HepG2 (cell line): Measurements from ENCODE around the gene HAUS5. TPM values are rescaled to one million over a fixed set of nuclear protein-coding genes. Genes with fewer than 3 reads are reported as not detected.

Source experiments
- AFF4 ChIP-seq: sonication (generic); formaldehyde crosslinking; IDR thresholded peaks from 2 replicates; pipeline ENCODE4 v1.4.0; 2020; ENCODE audit warnings: missing genetic modification reagents
- ATF1 ChIP-seq: IDR thresholded peaks from 2 replicates; pipeline ENCODE4 v1.6.1; 2016; ENCODE audit warnings: mild to moderate bottlenecking, control low read depth
- ATF7 ChIP-seq, 2 experiments: fragments of 450-650 bp in 1 of 2; sonication (generic) in 1 of 2; formaldehyde crosslinking in 1 of 2; IDR thresholded peaks; 2 replicates each; pipeline versions ENCODE4 v1.4.0 to v1.6.1; 2016 to 2020; ENCODE audit warnings: antibody characterized with exemption in 1 of 2, mild to moderate bottlenecking in 1 of 2, missing genetic modification reagents in 1 of 2
- CENPX ChIP-seq: sonication (generic); formaldehyde crosslinking; IDR thresholded peaks from 2 replicates; pipeline ENCODE4 v1.9.0; 2021; ENCODE audit warnings: mild to moderate bottlenecking, missing genetic modification reagents, moderate library complexity
- ERF ChIP-seq: IDR thresholded peaks from 2 replicates; pipeline ENCODE4 v1.6.1; 2018; ENCODE audit warnings: missing biosample characterization, missing genetic modification reagents
- HMGXB4 ChIP-seq, 2 experiments: sonication (generic) in 1 of 2; formaldehyde crosslinking in 1 of 2; IDR thresholded peaks; 2 replicates each; pipeline versions ENCODE4 v1.4.0 to v1.6.1; 2018 to 2020; ENCODE audit warnings: missing genetic modification reagents in 2 of 2, borderline replicate concordance in 1 of 2, low read depth in 1 of 2, mild to moderate bottlenecking in 1 of 2, missing biosample characterization in 1 of 2
- HNRNPK ChIP-seq: fragments of 200-400 bp; formaldehyde crosslinking; IDR thresholded peaks from 2 replicates; pipeline ENCODE4 v1.6.1; 2018; ENCODE audit warnings: low read length, low read depth, moderate library complexity, mild to moderate bottlenecking; ENCODE audit not compliant: poor library complexity, severe bottlenecking
- IRF2 ChIP-seq: IDR thresholded peaks from 2 replicates; pipeline ENCODE4 v1.6.1; 2018; ENCODE audit warnings: missing genetic modification reagents, missing compliant biosample characterization
- JARID2 ChIP-seq: sonication (generic); formaldehyde crosslinking; IDR thresholded peaks from 2 replicates; pipeline ENCODE4 v1.8.1; 2023; ENCODE audit warnings: missing genetic modification reagents, inconsistent platforms; ENCODE audit not compliant: insufficient replicate concordance
- KDM4B ChIP-seq: sonication (generic); formaldehyde crosslinking; IDR thresholded peaks from 2 replicates; pipeline ENCODE4 v1.4.0; 2020; ENCODE audit warnings: missing genetic modification reagents
- NAIF1 ChIP-seq: sonication (generic); formaldehyde crosslinking; IDR thresholded peaks from 2 replicates; pipeline ENCODE4 v1.5.0; 2020; ENCODE audit warnings: mild to moderate bottlenecking, missing genetic modification reagents, borderline replicate concordance
- NFIB ChIP-seq: sonication (generic); formaldehyde crosslinking; IDR thresholded peaks from 2 replicates; pipeline ENCODE4 v1.9.0; 2021; ENCODE audit warnings: missing genetic modification reagents, mild to moderate bottlenecking, borderline replicate concordance
- PAWR ChIP-seq: sonication (generic); formaldehyde crosslinking; IDR thresholded peaks from 2 replicates; pipeline ENCODE4 v1.4.0; 2020; ENCODE audit warnings: missing genetic modification reagents, mild to moderate bottlenecking, borderline replicate concordance
- RAD51 ChIP-seq: fragments of 450-650 bp; IDR thresholded peaks from 2 replicates; pipeline ENCODE4 v1.6.1; 2016; ENCODE audit warnings: borderline replicate concordance
- RBFOX2 ChIP-seq: fragments of 200-400 bp; formaldehyde crosslinking; IDR thresholded peaks from 2 replicates; pipeline ENCODE4 v1.6.1; 2017; ENCODE audit warnings: low read depth, mild to moderate bottlenecking, low read length
- SMARCC2 ChIP-seq: fragments of 450-650 bp; IDR thresholded peaks from 2 replicates; pipeline ENCODE4 v1.6.1; 2017; ENCODE audit warnings: antibody characterized with exemption, mild to moderate bottlenecking
- TBX3 ChIP-seq: fragments of 450-650 bp; IDR thresholded peaks from 2 replicates; pipeline ENCODE4 v1.6.1; 2017; ENCODE audit warnings: antibody characterized with exemption, mild to moderate bottlenecking, inconsistent platforms, borderline replicate concordance
- ZNF260 ChIP-seq: sonication (generic); formaldehyde crosslinking; IDR thresholded peaks from 2 replicates; pipeline ENCODE4 v1.4.0; 2020; ENCODE audit warnings: missing genetic modification reagents, low read depth, mild to moderate bottlenecking, borderline replicate concordance
- ZNF589 ChIP-seq: sonication (generic); formaldehyde crosslinking; conservative IDR thresholded peaks from 2 replicates; pipeline ENCODE4 v1.8.0; 2022; ENCODE audit warnings: mild to moderate bottlenecking, moderate library complexity, missing genetic modification reagents
- ZNF619 ChIP-seq: sonication (generic); formaldehyde crosslinking; IDR thresholded peaks from 2 replicates; pipeline ENCODE4 v1.4.0; 2020; ENCODE audit warnings: mild to moderate bottlenecking, missing genetic modification reagents
- ZNF709 ChIP-seq: sonication (generic); formaldehyde crosslinking; IDR thresholded peaks from 2 replicates; pipeline ENCODE4 v1.5.0; 2020; ENCODE audit warnings: mild to moderate bottlenecking, missing genetic modification reagents
- ZNF747 ChIP-seq: sonication (generic); formaldehyde crosslinking; IDR thresholded peaks from 2 replicates; pipeline ENCODE4 v1.8.1; 2023; ENCODE audit warnings: missing genetic modification reagents, mild to moderate bottlenecking, borderline replicate concordance
- ZNF775 ChIP-seq: sonication (generic); formaldehyde crosslinking; IDR thresholded peaks from 2 replicates; pipeline ENCODE4 v1.4.0; 2020; ENCODE audit warnings: missing genetic modification reagents, mild to moderate bottlenecking, moderate library complexity, borderline replicate concordance
- ZZZ3 ChIP-seq: sonication (generic); formaldehyde crosslinking; IDR thresholded peaks from 2 replicates; pipeline ENCODE4 v1.4.0; 2020; ENCODE audit warnings: missing genetic modification reagents, mild to moderate bottlenecking, borderline replicate concordance
- polyA plus RNA-seq, 8 experiments: library from polyadenylated mRNA; depleted of rRNA in 3 of 8; stranded (reverse) in 7 of 8; unstranded in 1 of 8; fragments of >200 nt; fragmentation: Illumina TruSeq in 4 of 8; extraction: Trizol in 4 of 8; gene quantifications; 2 replicates each; pipeline versions ENCODE4 v1.2.1 to v1.2.3, GENCODE V29; 2011 to 2016; ENCODE audit warnings: low read depth in 4 of 8, missing spikeins in 1 of 8, mixed read lengths in 1 of 8; ENCODE audit not compliant: insufficient read depth in 1 of 8
- total RNA-seq, 5 experiments: library from RNA; depleted of rRNA; stranded (reverse); fragments of >200 nt; fragmentation: Illumina TruSeq; extraction: Trizol; gene quantifications; 2 replicates each; pipeline ENCODE4 v1.2.3, GENCODE V29; 2016; ENCODE audit warnings: low read depth in 1 of 5

Gene HAUS5
- total and polyA plus RNA-seq, 2 of the 13 experiments (the other 11 are each of a cell fraction or from before 2014, with no cell fraction given), result 10.3 to 17.7 TPM

- TF ChIP-seq RBFOX2 (peak; percentile 84), NAIF1 (CRISPR knock-in tag) (no peak), NFIB (CRISPR knock-in tag) (no peak), AFF4 (no peak), ZNF775 (CRISPR knock-in tag) (no peak), CENPX (CRISPR knock-in tag) (no peak), JARID2 (CRISPR knock-in tag) (no peak), ZNF589 (CRISPR knock-in tag) (no peak), KDM4B (CRISPR knock-in tag) (peak; percentile 91), SMARCC2 (peak; percentile 84; the same call in 1 of the 2 replicates), PAWR (CRISPR knock-in tag) (no peak), RAD51 (no peak), ZNF260 (no peak), TBX3 (no peak), ZZZ3 (CRISPR knock-in tag) (peak; percentile 90; the same call in 1 of the 2 replicates), ZNF747 (CRISPR knock-in tag) (peak; percentile 48; the same call in 1 of the 2 replicates), ATF1 (CRISPR knock-in tag) (peak; percentile 100), IRF2 (peak; percentile 90), ERF (CRISPR knock-in tag) (peak; percentile 59), HNRNPK (no peak), ZNF709 (CRISPR knock-in tag) (0 out of 2 replicates have a peak, but pooled peaks have one; percentile 20), ZNF619 (CRISPR knock-in tag) (no peak), ATF7 (IDR thresholded peaks at IDR 0.05) (peak; percentile 100), ATF7 (CRISPR knock-in tag; IDR thresholded peaks at IDR 0.05) (peak; percentile 99), HMGXB4 (CRISPR knock-in tag; IDR thresholded peaks at IDR 0.05; ENCODE audit: borderline replicate concordance in 1 of 2, low read depth in 1 of 2) (peak; percentile 56 to 66; a peak in 3 of 4 replicates)
These were observed 16.2 kb downstream of the HAUS5 start, which contains the start of gene RBM42 (continued) for GRCh38 chr19:35628565-35629331.
